ENCODE results near the gene ADI1. TPM values are rescaled to one million over a fixed set of nuclear protein-coding genes. Genes with fewer than 3 reads are reported as not detected.

ADI1 gene
- total RNA-seq, 1 donor from 2014 or later = 40.9 TPM

- Histone ChIP-seq H3K4me3 (no peak overlapping the region), H3K9me3 (no peaks in the 10 kb centered on the region), H3K27me3 (no peaks in the 10 kb centered on the region), H3K4me1 (peaks cover 7 to 21% of the 10 kb centered on the region in 2 donors), H3K27ac (peak overlapping the region; percentile 60 to 82), H3K36me3 (peaks cover 30 to 45% of the 10 kb centered on the region in 2 donors)
- intact Hi-C loops (cut with DNase I) = loop anchor here (10.0 kb wide), 1 partner anchor 1811 kb away; no protein-coding TSS in a partner anchor
- peak in 1 of 2 donors; percentile 60 for DNase-seq (ENCODE audit: low spot score in 2 of 2)
- no peak for TF ChIP-seq CTCF (IDR thresholded peaks at IDR 0.05)
Measured at GRCh38 chr2:3465328-3465727, 54.0 kb downstream of the ADI1 start.

- peaks cover 30 to 45% of the 10 kb centered on the region in 2 donors for H3K36me3 ChIP-seq
- H3K4me3 ChIP-seq = no peak overlapping the region
- H3K27me3 ChIP-seq = no peaks in the 10 kb centered on the region
- TF ChIP-seq CTCF (IDR thresholded peaks at IDR 0.05) = no peak
- intact Hi-C loops (cut with DNase I) = loop anchor here (5.0 to 10.0 kb wide), 2 partner anchors 87 to 1810 kb away; partner anchors contain the start of genes EIPR1 and TRAPPC12
- peak in 1 of 2 donors; percentile 60 for DNase-seq (ENCODE audit: low spot score in 2 of 2)
- peaks cover 7 to 17% of the 10 kb centered on the region in 2 donors for H3K4me1 ChIP-seq
- H3K9me3 ChIP-seq = no peaks in the 10 kb centered on the region
- H3K27ac ChIP-seq = peak overlapping the region; percentile 60 to 82
Measured at GRCh38 chr2:3464401-3465005, 54.8 kb downstream of the ADI1 start.

GRCh38 chr2:3463944-3464343 lies 55.4 kb downstream of the ADI1 start:
- Histone ChIP-seq H3K36me3 (peaks cover 30 to 45% of the 10 kb centered on the region in 2 donors), H3K4me1 (peaks cover 7 to 11% of the 10 kb centered on the region in 2 donors), H3K27ac (peak overlapping the region in 1 of 2 donors; percentile 60), H3K9me3 (no peaks in the 10 kb centered on the region), H3K4me3 (no peak overlapping the region), H3K27me3 (no peaks in the 10 kb centered on the region)
- no peak for TF ChIP-seq CTCF (IDR thresholded peaks at IDR 0.05)
- peak in 1 of 2 donors; percentile 50 for DNase-seq (ENCODE audit: low spot score in 2 of 2)
- intact Hi-C loops (cut with DNase I) = loop anchor here (2.0 to 10.0 kb wide), 3 partner anchors 29 to 1809 kb away; partner anchors contain the start of genes EIPR1 and TRAPPC12

GRCh38 chr2:3463186-3463835 lies 56.0 kb downstream of the ADI1 start:
- Histone ChIP-seq H3K27me3 (no peaks in the 10 kb centered on the region), H3K4me3 (no peak overlapping the region), H3K27ac (peak overlapping the region in 1 of 2 donors; percentile 18), H3K36me3 (peaks cover 34 to 42% of the 10 kb centered on the region in 2 donors), H3K4me1 (peaks cover 6 to 7% of the 10 kb centered on the region in 2 donors), H3K9me3 (no peaks in the 10 kb centered on the region)
- TF ChIP-seq CTCF (IDR thresholded peaks at IDR 0.05) = no peak
- DNase-seq (ENCODE audit: low spot score in 2 of 2) = peak in 1 of 2 donors; percentile 60
- intact Hi-C loops (cut with DNase I) = loop anchor here (2.0 to 10.0 kb wide), 3 partner anchors 29 to 1809 kb away; partner anchors contain the start of genes EIPR1 and TRAPPC12

DNA sequence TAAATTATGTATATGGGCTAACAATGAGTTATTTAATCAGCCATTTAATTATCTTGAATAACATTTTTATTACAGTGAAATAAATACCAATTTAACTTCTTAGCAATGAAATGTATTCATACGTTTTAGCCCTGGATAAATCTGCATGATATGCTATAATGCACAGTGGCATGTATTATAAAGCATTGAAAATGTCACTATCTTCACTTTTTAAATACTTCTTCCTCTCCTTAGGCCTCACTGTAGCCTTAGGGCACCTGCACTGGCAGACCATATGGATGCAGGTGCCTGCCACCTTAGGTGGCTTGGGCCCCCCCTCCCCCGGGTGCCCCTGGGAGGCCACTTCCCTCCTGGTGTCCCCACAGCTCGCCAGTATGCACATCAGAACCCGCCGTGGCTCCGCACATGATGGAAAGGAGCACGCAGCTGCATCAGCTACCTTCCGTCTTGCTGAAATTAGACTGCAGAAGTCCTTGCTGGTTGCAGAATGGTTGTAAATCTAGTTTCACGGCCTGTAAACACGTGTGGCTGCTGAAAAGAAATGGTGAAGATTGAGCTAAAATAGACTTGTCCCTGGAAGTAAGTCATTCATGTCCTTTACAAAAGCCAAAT lies 56.7 kb downstream of the ADI1 start:
- H3K27ac ChIP-seq = peak overlapping the region; percentile 18 to 90
- no peak overlapping the region for H3K4me3 ChIP-seq
- no peaks in the 10 kb centered on the region for H3K9me3 ChIP-seq
- peaks cover 34 to 42% of the 10 kb centered on the region in 2 donors for H3K36me3 ChIP-seq
- intact Hi-C loops (cut with DNase I) = loop anchor here (1.0 to 10.0 kb wide), 4 partner anchors 30 to 1808 kb away; partner anchors contain the start of genes EIPR1 and TRAPPC12
- H3K27me3 ChIP-seq = no peaks in the 10 kb centered on the region
- TF ChIP-seq CTCF (IDR thresholded peaks at IDR 0.05) = no peak
- H3K4me1 ChIP-seq = peaks cover 6 to 7% of the 10 kb centered on the region in 2 donors
- peak in 1 of 2 donors; percentile 54 for DNase-seq (ENCODE audit: low spot score in 2 of 2)
